Stomach (tissue), 4 donors: ENCODE results near the gene NADK.

ENCODE experiments used
- CTCF ChIP-seq, 7 experiments: fragments of 450-650 bp in 4 of 7; fragments of 200-600 bp in 3 of 7; sonication (generic) in 3 of 7; IDR thresholded peaks; one replicate each; pipeline ENCODE4 v1.5.1; 2016 to 2019; ENCODE audit warnings: antibody characterized with exemption in 7 of 7, control low read depth in 2 of 7, mild to moderate bottlenecking in 1 of 7
- EP300 ChIP-seq: sonication (generic); formaldehyde crosslinking; IDR thresholded peaks from one replicate; pipeline ENCODE4 v1.6.1; 2017; ENCODE audit warnings: antibody characterized with exemption
- POLR2A ChIP-seq, 4 donors: fragments of 450-650 bp; IDR thresholded peaks; one replicate each; pipeline ENCODE4 v1.6.1; 2016; ENCODE audit warnings: antibody characterized with exemption in 4 of 4, control low read depth in 2 of 4, mild to moderate bottlenecking in 1 of 4, moderate library complexity in 1 of 4
- POLR2AphosphoS5 ChIP-seq, 3 donors: sonication (generic); formaldehyde crosslinking; IDR thresholded peaks; one replicate each; pipeline ENCODE4 v1.6.1; 2016; ENCODE audit warnings: antibody characterized with exemption in 3 of 3

GRCh38 chr1:1797731-1798341 lies 19.6 kb upstream of the NADK start:
- no peak for TF ChIP-seq CTCF (IDR thresholded peaks at IDR 0.05)
- no peak for TF ChIP-seq POLR2AphosphoS5 (IDR thresholded peaks at IDR 0.05)
- TF ChIP-seq POLR2A (IDR thresholded peaks at IDR 0.05): no peak
- TF ChIP-seq EP300: no peak
